DND-41 (cell line): Measurements from ENCODE around the gene B4GALNT1.
"Not testable (repeated sequence)": the region's sequence is repeated elsewhere in the genome, so short reads cannot be mapped to it uniquely, and the experiment has no call there.

Experiments
- ATAC-seq: fragments of 200-7000 bp; cut with Tn5 transposase; 3 replicates; pipeline ENCODE4 v1.9.1; 2021; ENCODE audit warnings: low read depth; ENCODE audit not compliant: insufficient read depth
- DNase-seq: peaks from one replicate; pipeline ENCODE4 v3.0.0-alpha.2; 2020
- H2AFZ ChIP-seq: 2 replicates; pipeline ENCODE4 v1.6.0; 2012; ENCODE audit warnings: low read depth, low read length
- H3K27ac ChIP-seq: 2 replicates; pipeline ENCODE4 v1.5.1; 2012; ENCODE audit warnings: low read length, inconsistent platforms
- H3K27me3 ChIP-seq: fragments of 200-600 bp; sonication (generic); 2 replicates; pipeline ENCODE4 v1.6.0; 2012; ENCODE audit warnings: low read length, mild to moderate bottlenecking, inconsistent platforms; ENCODE audit not compliant: insufficient read depth, poor library complexity
- H3K36me3 ChIP-seq: 2 replicates; pipeline ENCODE4 v1.5.1; 2012; ENCODE audit warnings: low read length, inconsistent platforms; ENCODE audit not compliant: insufficient read depth
- H3K4me1 ChIP-seq: 2 replicates; pipeline ENCODE4 v1.5.1; 2012; ENCODE audit warnings: mild to moderate bottlenecking, low read length; ENCODE audit not compliant: insufficient read depth
- H3K4me2 ChIP-seq: 2 replicates; pipeline ENCODE4 v1.6.0; 2012; ENCODE audit warnings: mild to moderate bottlenecking, moderate library complexity, low read length, inconsistent platforms; ENCODE audit not compliant: insufficient read depth
- H3K4me3 ChIP-seq, 2 experiments: fragments of 200-600 bp in 1 of 2; shearing (Covaris generic) in 1 of 2; 2 replicates each; pipeline ENCODE4 v1.5.1; 2012 to 2016; ENCODE audit warnings: inconsistent platforms in 2 of 2, low read length in 2 of 2, mild to moderate bottlenecking in 2 of 2, low read depth in 1 of 2, moderate library complexity in 1 of 2
- H3K79me2 ChIP-seq: 2 replicates; pipeline ENCODE4 v1.6.0; 2012; ENCODE audit warnings: low read length, inconsistent platforms; ENCODE audit not compliant: insufficient read depth
- H3K9ac ChIP-seq: 2 replicates; pipeline ENCODE4 v1.6.0; 2012; ENCODE audit warnings: low read depth, mild to moderate bottlenecking, inconsistent platforms, low read length, moderate library complexity
- H3K9me3 ChIP-seq: 2 replicates; pipeline ENCODE4 v1.5.1; 2012; ENCODE audit warnings: low read length, moderate library complexity, mild to moderate bottlenecking, inconsistent platforms; ENCODE audit not compliant: insufficient read depth, severe bottlenecking
- H4K20me1 ChIP-seq: 2 replicates; pipeline ENCODE4 v1.6.0; 2012; ENCODE audit warnings: low read length; ENCODE audit not compliant: insufficient read depth
- CTCF ChIP-seq: IDR thresholded peaks from 2 replicates; pipeline ENCODE4 v1.5.1; 2012; ENCODE audit warnings: borderline replicate concordance, low read length, moderate library complexity, mild to moderate bottlenecking; ENCODE audit not compliant: poor library complexity, severe bottlenecking; ENCODE audit errors: extremely low read depth
- EZH2 ChIP-seq: IDR thresholded peaks from 3 replicates; pipeline ENCODE4 v1.6.1; 2012; ENCODE audit warnings: borderline replicate concordance, low read depth, mild to moderate bottlenecking, moderate library complexity, low read length, inconsistent platforms; ENCODE audit not compliant: severe bottlenecking

B4GALNT1 gene

DNA sequence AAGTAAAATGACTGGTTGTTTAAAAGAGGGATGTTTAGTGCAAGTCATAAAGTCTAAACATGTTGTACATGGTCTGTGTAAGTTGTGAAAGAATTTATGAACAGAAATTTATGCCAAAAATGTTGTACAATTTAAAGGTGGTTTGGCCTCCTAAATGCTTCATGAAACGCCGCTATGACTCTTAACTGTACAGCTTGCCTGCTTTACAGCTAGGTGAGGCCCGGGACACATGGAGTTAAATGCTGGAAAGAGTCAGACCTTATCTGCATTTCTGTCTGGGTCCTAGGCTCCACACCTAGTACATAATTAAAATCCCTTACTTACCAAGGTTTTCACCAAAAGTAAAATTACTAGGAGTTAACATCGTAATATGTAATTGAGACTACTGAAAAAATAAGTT, 28.4 kb upstream of the B4GALNT1 start:
- Histone ChIP-seq H3K4me1 (no peaks in the 10 kb centered on the region), H3K36me3 (no peaks in the 10 kb centered on the region), H3K27me3 (no peaks in the 10 kb centered on the region), H3K4me3 (no peak overlapping the region), H4K20me1 (no peaks in the 10 kb centered on the region), H3K79me2 (no peaks in the 10 kb centered on the region), H3K4me2 (no peak overlapping the region), H3K27ac (no peak overlapping the region), H2AFZ (no peak overlapping the region), H3K9me3 (peaks cover 21% of the 10 kb centered on the region), H3K9ac (no peak overlapping the region)
- no peak for ATAC-seq
- no peak for DNase-seq
- TF ChIP-seq EZH2: no peak
- TF ChIP-seq CTCF: no peak

DNA sequence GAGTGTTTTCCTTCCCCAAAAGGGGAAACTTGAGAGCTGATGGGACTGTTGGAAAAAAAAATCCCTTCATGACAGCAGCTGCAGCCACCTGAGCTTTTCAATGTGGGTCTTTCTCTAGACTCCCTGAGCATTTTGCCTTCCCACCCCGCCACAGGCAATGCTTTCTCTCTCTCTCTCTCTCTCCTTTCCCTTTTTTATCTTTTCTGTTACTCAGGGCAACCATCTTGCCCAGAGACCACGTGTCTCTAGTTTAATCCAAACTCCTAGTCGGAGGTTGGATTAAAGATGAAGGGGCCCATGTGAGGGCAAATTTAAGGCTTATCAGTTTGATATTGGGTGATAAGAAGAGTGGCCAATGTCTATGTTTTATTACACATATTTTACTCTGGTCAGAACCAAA, 25.9 kb upstream of the B4GALNT1 start:
- no peaks in the 10 kb centered on the region for H4K20me1 ChIP-seq
- H3K36me3 ChIP-seq: no peaks in the 10 kb centered on the region
- H3K4me3 ChIP-seq: no peak overlapping the region
- no peaks in the 10 kb centered on the region for H3K79me2 ChIP-seq
- no peak for ATAC-seq
- no peak for DNase-seq
- no peaks in the 10 kb centered on the region for H3K4me1 ChIP-seq
- no peak overlapping the region for H2AFZ ChIP-seq
- no peak overlapping the region for H3K27ac ChIP-seq
- H3K27me3 ChIP-seq: no peaks in the 10 kb centered on the region
- TF ChIP-seq CTCF (no peak), EZH2 (no peak)
- H3K9ac ChIP-seq: no peak overlapping the region
- no peak overlapping the region for H3K4me2 ChIP-seq
- H3K9me3 ChIP-seq: peaks cover 26% of the 10 kb centered on the region

- Histone ChIP-seq H3K4me1 (no peaks in the 10 kb centered on the region), H3K27ac (no peak overlapping the region), H3K9me3 (peaks cover 29% of the 10 kb centered on the region), H4K20me1 (no peaks in the 10 kb centered on the region), H3K4me2 (no peak overlapping the region), H3K79me2 (no peaks in the 10 kb centered on the region), H2AFZ (no peak overlapping the region), H3K4me3 (no peak overlapping the region), H3K27me3 (no peaks in the 10 kb centered on the region), H3K36me3 (no peaks in the 10 kb centered on the region), H3K9ac (no peak overlapping the region)
- no peak for TF ChIP-seq EZH2
- no peak for TF ChIP-seq CTCF
- ATAC-seq: no peak
- no peak for DNase-seq
Observed at GRCh38 chr12:57657744-57658143, 24.7 kb upstream of the B4GALNT1 start.

GRCh38 chr12:57656408-57656807, 23.4 kb upstream of the B4GALNT1 start:
- not testable (repeated sequence) for H3K27me3 ChIP-seq, ATAC-seq

More at GRCh38 chr12:57656408-57656807, 23.4 kb upstream of the B4GALNT1 start:
- H3K4me1 ChIP-seq, H3K79me2 ChIP-seq, H4K20me1 ChIP-seq, DNase-seq, H3K4me2 ChIP-seq, H3K36me3 ChIP-seq, H3K4me3 ChIP-seq, H3K9ac ChIP-seq, H2AFZ ChIP-seq, H3K27ac ChIP-seq: not testable (repeated sequence)
- H3K9me3 ChIP-seq: peaks cover 22% of the 10 kb centered on the region
